ENCODE results near the gene PADI3. TPM values are rescaled to one million over a fixed set of nuclear protein-coding genes. Genes with fewer than 3 reads are reported as not detected.

PADI3 gene
- total RNA-seq, 1 donor from 2014 or later, result 0.04 TPM

- no peak for DNase-seq (ENCODE audit: low read depth)
- H3K27me3 ChIP-seq (ENCODE audit: control insufficient read depth, insufficient read depth, low read length), result no peaks in the 10 kb centered on the region
- TF ChIP-seq CTCF (IDR thresholded peaks at IDR 0.05; ENCODE audit: insufficient read depth, low read length, poor library complexity, severe bottlenecking), result no peak
- no peaks in the 10 kb centered on the region for H3K36me3 ChIP-seq (ENCODE audit: control insufficient read depth, insufficient read depth, low read length)
- H3K4me3 ChIP-seq (ENCODE audit: low read depth, low read length), result no peak overlapping the region
These were observed 3.0 kb upstream of the PADI3 start for GRCh38 chr1:17245816-17246325.

- TF ChIP-seq CTCF (IDR thresholded peaks at IDR 0.05; ENCODE audit: insufficient read depth, low read length, poor library complexity, severe bottlenecking), result no peak
- Histone ChIP-seq H3K36me3 (ENCODE audit: control insufficient read depth, insufficient read depth, low read length) (no peaks in the 10 kb centered on the region), H3K27me3 (ENCODE audit: control insufficient read depth, insufficient read depth, low read length) (no peaks in the 10 kb centered on the region), H3K4me3 (ENCODE audit: low read depth, low read length) (no peak overlapping the region)
- DNase-seq (ENCODE audit: low read depth), result no peak
These were observed 1.9 kb upstream of the PADI3 start for GRCh38 chr1:17246971-17247370.

GRCh38 chr1:17250601-17251000 lies 1.7 kb downstream of the PADI3 start:
- TF ChIP-seq CTCF (IDR thresholded peaks at IDR 0.05; ENCODE audit: insufficient read depth, low read length, poor library complexity, severe bottlenecking), result no peak
- Histone ChIP-seq H3K27me3 (ENCODE audit: control insufficient read depth, insufficient read depth, low read length) (no peaks in the 10 kb centered on the region), H3K4me3 (ENCODE audit: low read depth, low read length) (no peak overlapping the region), H3K36me3 (ENCODE audit: control insufficient read depth, insufficient read depth, low read length) (no peaks in the 10 kb centered on the region)
- peak; percentile 29 for DNase-seq (ENCODE audit: low read depth)

- DNase-seq (ENCODE audit: low read depth), result no peak
- H3K4me3 ChIP-seq (ENCODE audit: low read depth, low read length), result no peak overlapping the region
- H3K27me3 ChIP-seq (ENCODE audit: control insufficient read depth, insufficient read depth, low read length), result no peaks in the 10 kb centered on the region
- no peaks in the 10 kb centered on the region for H3K36me3 ChIP-seq (ENCODE audit: control insufficient read depth, insufficient read depth, low read length)
- TF ChIP-seq CTCF (IDR thresholded peaks at IDR 0.05; ENCODE audit: insufficient read depth, low read length, poor library complexity, severe bottlenecking), result no peak
These were observed 2.3 kb downstream of the PADI3 start for GRCh38 chr1:17251246-17251645.

DNA sequence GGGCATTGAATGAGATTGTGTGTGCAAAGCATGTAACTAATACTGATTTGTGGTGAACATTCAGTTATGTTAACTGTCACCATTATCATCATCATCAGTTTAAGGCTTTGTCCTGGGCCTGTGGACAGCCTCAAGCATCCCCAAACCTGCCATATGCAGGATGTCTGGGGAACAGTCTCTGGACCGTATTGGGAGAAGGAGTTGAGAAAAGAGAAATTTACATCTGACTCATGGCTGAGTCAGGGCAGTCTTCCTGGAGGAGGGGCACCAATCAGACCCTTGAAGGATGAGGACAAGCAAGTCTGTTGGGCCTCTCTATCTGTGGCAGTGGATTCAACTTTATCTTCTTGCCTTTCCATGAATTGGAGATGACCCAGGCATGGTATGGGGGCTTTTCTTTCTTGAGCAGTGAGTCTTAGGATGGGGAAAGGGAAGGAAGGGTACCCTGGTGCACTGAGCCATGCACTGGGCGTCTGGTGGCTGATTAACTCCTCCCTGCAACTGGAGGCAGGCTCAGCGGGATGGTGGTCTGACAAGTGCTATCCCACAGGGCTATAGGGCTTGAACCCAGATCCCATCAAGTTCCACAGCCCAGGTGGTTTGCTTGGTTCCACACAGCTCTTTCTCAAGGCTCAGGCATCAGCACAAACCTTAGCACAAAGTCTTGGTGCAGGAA lies 2.9 kb downstream of the PADI3 start:
- DNase-seq (ENCODE audit: low read depth), result peak; percentile 18
- TF ChIP-seq CTCF (IDR thresholded peaks at IDR 0.05; ENCODE audit: insufficient read depth, low read length, poor library complexity, severe bottlenecking), result no peak
- no peaks in the 10 kb centered on the region for H3K36me3 ChIP-seq (ENCODE audit: control insufficient read depth, insufficient read depth, low read length)
- no peaks in the 10 kb centered on the region for H3K27me3 ChIP-seq (ENCODE audit: control insufficient read depth, insufficient read depth, low read length)
- H3K4me3 ChIP-seq (ENCODE audit: low read depth, low read length), result no peak overlapping the region

GRCh38 chr1:17255336-17255735 lies 6.4 kb downstream of the PADI3 start:
- no peak for TF ChIP-seq CTCF (IDR thresholded peaks at IDR 0.05; ENCODE audit: insufficient read depth, low read length, poor library complexity, severe bottlenecking)

More at GRCh38 chr1:17255336-17255735, 6.4 kb downstream of the PADI3 start:
- DNase-seq (ENCODE audit: low read depth), result no peak
- no peak overlapping the region for H3K4me3 ChIP-seq (ENCODE audit: low read depth, low read length)
- no peaks in the 10 kb centered on the region for H3K27me3 ChIP-seq (ENCODE audit: control insufficient read depth, insufficient read depth, low read length)
- H3K36me3 ChIP-seq (ENCODE audit: control insufficient read depth, insufficient read depth, low read length), result no peaks in the 10 kb centered on the region
